Suprapubic skin (tissue), 4 donors: ENCODE data around the gene SDHAF4.
"Not testable (repeated sequence)": the region's sequence is repeated elsewhere in the genome, so short reads cannot be mapped to it uniquely, and the experiment has no call there.

Source experiments
- EP300 ChIP-seq: sonication (generic); formaldehyde crosslinking; IDR thresholded peaks from one replicate; pipeline ENCODE4 v1.6.1; 2017; ENCODE audit warnings: antibody characterized with exemption
- POLR2A ChIP-seq, 2 donors: fragments of 450-650 bp; IDR thresholded peaks; one replicate each; pipeline ENCODE4 v1.6.1; 2017; ENCODE audit warnings: antibody characterized with exemption in 2 of 2, mild to moderate bottlenecking in 2 of 2, moderate library complexity in 2 of 2
- POLR2AphosphoS5 ChIP-seq, 3 donors: sonication (generic); formaldehyde crosslinking; IDR thresholded peaks; one replicate each; pipeline ENCODE4 v1.6.1; 2017; ENCODE audit warnings: antibody characterized with exemption in 3 of 3
- TF ChIP-seq, protein P1 (sequence below), 2 donors: fragments of 200-600 bp in 1 of 2; fragments of 450-650 bp in 1 of 2; sonication (generic) in 1 of 2; IDR thresholded peaks; one replicate each; pipeline ENCODE4 v1.5.1; 2016 to 2019; ENCODE audit warnings: antibody characterized with exemption in 2 of 2, mild to moderate bottlenecking in 1 of 2, moderate library complexity in 1 of 2

- TF ChIP-seq, protein P1, sequence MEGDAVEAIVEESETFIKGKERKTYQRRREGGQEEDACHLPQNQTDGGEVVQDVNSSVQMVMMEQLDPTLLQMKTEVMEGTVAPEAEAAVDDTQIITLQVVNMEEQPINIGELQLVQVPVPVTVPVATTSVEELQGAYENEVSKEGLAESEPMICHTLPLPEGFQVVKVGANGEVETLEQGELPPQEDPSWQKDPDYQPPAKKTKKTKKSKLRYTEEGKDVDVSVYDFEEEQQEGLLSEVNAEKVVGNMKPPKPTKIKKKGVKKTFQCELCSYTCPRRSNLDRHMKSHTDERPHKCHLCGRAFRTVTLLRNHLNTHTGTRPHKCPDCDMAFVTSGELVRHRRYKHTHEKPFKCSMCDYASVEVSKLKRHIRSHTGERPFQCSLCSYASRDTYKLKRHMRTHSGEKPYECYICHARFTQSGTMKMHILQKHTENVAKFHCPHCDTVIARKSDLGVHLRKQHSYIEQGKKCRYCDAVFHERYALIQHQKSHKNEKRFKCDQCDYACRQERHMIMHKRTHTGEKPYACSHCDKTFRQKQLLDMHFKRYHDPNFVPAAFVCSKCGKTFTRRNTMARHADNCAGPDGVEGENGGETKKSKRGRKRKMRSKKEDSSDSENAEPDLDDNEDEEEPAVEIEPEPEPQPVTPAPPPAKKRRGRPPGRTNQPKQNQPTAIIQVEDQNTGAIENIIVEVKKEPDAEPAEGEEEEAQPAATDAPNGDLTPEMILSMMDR (IDR thresholded peaks at IDR 0.05): not testable (repeated sequence)
- TF ChIP-seq POLR2A (IDR thresholded peaks at IDR 0.05); POLR2AphosphoS5 (IDR thresholded peaks at IDR 0.05); EP300: not testable (repeated sequence)
Observed at GRCh38 chr6:70609181-70609580, 42.5 kb downstream of the SDHAF4 start.
